GM18858 (cell line): Measurements from ENCODE around the gene LRIT1.

ENCODE experiments used
- ATAC-seq: cut with Tn5 transposase; IDR thresholded peaks from one replicate; pipeline ENCODE4 v1.9.1; 2021; ENCODE audit not compliant: unreplicated experiment

Gene LRIT1

DNA sequence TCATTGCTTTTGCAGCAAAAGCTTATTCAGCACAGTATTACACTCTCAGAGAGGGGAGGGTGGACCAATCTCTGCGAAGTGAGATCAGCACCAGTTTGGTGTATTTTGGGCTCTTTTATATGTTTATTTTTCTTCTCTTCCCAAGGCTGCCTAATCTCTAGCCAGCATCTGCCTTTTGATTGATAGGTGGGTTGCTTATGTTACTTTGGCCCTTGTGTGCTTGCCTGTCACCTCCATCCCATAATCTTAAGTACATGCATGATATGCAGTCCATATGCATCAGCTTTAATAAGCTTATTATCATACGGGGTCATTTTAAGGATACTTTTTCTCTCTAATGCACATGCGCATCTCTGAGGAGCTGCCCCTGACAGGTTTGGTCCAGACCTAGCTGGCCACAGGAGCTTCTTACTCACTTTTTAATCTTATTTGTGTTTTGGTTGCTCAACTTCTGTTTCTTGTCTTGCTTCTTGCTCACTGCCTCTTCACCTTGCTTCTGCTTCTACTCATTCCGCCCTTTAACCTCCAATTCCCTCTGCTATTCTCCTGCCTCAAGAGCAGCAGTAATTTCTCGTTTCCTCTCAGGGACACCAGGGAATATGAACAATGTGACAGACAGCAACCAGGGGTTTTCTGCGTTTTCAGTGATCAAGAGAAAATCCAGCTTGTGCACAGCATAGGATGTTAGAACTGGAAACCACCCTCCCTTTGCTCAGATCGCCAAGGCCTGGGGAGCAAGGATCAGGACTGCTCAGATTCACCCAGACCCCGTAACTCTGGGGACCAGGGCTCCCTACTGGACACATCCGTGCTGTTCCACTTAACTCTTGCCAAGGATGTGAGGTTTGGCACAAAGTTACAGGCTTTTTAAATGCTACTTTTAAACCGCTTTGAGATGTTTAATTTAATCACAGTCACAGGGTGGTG, 13.5 kb upstream of the LRIT1 start:
- no peak for ATAC-seq

DNA sequence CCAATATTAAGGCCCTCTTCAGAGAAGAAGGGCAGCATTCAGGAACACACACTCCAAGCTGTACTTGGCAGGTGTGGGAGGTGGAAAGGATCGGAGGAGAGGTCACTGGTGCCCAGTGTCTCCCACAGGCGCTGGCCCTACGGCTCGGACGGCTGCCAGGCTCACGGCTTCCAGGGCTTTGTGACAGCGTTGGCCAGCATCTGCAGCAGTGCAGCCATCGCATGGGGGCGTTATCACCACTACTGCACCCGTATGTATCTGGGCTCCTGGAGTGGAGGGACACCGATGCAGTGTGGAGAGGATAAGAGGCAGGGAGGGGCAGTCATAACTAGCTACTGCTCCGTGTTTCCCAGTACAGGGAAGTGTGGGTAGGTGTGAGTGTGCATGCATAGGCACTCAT, 7.4 kb upstream of the LRIT1 start:
- no peak for ATAC-seq

DNA sequence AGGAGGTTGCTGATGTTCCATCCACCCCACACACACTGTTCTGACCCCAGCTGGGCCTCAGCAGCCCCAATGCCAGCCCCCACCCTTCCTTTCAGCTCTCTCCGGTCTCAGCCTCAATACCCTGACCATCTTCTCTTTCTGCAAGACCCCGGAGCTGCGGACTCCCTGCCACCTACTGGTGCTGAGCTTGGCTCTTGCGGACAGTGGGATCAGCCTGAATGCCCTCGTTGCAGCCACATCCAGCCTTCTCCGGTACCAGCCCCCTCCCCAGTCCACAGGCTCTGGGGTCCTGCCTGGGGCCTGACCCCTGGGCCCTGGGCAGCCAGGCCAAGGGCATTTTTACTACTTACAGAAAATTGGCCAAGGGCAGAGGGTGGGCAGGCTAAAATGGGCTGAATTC, 6.2 kb upstream of the LRIT1 start:
- ATAC-seq = no peak

DNA sequence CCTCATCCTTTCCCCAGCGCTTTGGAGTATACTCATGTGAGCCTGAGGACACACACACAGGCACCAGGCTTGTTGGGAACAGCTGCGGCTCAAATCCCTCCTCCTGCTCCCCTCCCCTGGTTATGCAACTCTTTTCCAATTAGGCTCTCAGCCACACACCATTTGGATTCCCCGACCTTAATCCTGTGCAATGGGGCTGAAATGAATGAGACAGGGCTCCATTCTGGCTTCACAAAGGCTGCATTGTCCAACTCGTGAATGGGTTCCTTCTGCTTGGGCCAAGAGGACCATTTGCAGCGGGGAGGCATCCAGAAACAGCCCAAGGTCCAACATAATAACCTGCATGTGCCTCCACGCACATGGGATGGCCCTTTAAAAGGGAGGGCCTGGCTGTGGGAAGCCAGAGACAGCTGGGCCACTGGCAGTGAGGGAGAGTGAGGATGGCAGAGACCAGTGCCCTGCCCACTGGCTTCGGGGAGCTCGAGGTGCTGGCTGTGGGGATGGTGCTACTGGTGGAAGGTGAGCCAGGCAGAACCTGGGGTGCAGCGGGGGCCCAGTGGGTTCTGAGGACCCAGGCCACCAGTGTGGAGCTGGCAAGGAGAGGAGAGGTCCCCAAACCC, 3.4 kb upstream of the LRIT1 start, which contains the start of gene RGR:
RGR (plus strand) TSS at position 403 of the 620 bp plus-strand sequence; CDS start at position 441, 38 bp downstream.
- ATAC-seq = no peak

DNA sequence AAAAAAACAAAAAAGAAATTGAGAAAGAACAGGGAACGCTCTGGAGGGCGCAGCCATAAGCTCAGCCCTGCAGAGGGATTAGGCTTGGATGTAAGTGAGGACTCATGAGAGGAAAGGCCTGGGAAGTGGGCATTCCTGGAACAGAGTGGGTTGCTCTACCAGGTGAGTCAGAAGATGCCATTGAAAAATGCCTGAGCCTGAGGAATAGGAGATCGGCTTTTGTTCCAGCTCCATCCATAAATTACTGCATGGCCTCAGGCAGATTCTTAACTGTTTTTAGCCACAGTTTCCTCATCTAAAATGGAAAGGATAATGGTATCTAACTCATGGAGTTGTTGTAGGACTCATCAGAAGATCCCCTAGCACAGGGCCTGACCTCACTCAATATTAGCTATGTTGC, 2.4 kb upstream of the LRIT1 start:
- no peak for ATAC-seq

DNA sequence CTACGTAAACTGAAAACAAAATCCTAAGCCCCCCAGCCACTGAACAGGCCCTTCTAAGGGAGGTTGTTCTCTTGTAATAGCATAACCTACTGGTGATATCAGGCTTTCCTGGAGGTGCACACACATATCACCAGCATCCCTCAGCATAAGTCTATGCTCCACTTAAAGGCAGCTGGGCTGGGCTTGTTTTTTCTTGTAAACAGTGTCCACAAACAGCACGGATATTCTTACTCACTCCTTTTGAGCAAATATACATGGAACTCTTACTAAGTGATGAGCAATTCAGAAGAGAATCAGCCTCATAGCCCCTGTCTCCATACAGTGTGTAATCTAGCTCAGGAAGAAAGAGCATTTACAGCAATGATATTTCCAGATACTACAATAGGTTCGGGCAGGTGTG, 2.4 kb downstream of the LRIT1 start:
- no peak for ATAC-seq

DNA sequence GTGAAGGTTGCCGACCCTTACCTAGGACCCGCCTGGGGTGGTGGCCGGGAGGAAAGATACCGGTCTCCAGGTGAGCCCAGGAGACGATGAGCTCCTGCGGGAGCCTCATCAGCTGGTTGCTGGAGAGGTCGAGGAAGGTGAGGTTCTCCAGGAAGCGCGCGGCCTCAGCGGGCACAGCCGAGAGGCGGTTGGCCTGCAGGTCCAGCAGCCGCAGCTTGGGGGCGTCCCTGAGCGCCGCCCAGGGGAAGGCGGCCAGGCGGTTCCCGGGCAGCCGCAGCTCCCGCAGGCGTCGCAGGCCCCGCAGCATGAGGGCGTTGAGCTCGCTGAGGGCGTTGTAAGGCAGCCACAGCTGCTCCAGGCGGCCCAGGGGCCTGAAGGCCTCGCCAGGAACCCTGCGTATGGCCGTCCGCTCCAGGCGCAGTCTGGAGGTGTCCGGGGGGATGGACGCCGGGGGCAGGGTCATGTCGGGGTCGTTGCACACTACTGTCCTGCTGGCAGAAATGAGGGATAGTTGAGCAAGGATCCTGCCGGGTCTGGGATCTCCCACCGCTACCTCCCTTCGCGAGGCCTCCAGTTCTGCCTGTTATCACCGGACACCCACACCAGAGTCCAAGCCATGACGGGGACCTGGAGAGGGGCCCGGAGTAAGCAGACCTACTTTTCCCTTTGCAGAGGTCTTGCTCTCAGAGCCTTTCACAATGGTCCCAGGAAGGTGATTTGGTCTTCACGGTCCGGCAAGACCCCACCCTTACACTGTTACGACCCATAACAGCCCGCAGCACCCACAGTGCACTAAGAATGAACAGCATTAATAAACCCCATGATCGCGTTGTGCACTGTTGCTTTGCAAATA, 3.9 kb downstream of the LRIT1 start:
- ATAC-seq = no peak

DNA sequence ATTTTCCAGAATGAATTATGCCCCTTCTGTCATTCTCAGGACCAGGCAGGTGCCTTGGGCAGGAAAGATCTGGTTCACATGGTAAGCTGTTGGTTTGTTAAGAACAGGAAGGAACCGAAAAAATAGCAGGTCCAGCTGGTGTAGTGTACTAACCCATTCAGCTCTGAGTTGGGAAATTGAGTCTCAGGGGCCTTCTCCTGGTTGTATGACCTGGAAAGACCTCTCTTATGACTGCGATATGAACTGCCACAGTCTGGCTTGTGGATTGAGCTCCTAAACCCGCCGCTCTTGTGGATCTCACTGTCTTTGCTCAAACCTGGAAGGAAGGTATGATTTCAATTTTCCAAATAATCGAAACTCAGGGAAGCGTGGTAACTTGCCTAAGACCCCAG, 4.5 kb downstream of the LRIT1 start:
- no peak for ATAC-seq

DNA sequence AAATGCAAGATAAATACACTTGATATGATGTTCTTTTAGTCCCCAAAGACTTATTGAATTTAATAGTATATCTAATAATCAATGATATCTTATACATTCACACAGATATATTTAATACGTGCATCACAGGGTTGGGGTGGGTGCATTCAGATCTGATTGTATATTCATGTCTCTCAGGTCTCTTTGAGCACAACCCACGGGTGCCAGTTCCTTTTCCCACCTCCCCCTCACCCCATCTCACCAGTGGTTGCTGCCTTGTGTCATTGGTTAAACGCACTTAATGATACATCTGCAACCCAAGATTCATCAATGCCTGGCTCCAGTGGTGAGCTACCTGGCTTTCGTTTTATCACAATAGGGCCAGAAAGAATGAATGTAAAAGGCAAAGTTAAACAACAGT, 6.2 kb downstream of the LRIT1 start:
- ATAC-seq = no peak

DNA sequence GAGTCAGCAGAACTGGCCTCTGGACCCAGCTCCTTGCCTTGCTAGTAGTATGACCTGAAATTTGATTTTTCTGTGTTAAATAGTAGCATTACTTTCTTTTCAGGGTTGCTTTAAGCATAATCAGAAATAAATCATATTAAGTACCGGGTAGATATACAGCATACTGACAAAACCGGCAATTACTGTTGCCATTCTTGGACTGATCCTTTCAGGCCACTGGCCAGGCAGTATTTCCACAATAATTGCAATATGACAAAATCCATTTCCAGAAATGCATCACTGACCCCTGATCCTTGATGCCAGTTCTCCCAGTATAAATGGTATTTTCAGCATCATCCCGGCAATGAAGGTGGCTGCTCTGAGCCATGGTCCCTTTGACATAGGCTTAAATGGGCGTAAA, 6.9 kb downstream of the LRIT1 start:
- no peak for ATAC-seq

DNA sequence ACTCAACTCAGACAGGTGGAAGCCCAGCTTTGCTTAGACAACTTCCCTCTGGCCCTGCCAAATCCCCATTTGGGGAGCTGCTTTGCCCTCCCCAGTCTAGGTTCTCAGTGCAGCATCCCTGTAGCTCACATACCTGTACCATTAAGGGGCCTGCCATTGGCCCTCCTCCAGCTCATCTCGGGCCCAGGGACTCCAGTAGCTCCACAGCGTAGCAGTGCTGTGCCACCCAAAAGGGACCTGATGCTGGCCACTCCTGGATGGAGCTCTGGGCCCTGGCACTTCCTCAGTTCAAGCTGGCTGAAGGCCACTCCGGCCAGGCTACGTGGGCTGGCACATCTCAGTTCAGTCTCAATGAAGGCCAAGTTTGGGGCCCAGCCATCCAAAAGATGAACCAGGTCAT, 7.4 kb downstream of the LRIT1 start:
- no peak for ATAC-seq

DNA sequence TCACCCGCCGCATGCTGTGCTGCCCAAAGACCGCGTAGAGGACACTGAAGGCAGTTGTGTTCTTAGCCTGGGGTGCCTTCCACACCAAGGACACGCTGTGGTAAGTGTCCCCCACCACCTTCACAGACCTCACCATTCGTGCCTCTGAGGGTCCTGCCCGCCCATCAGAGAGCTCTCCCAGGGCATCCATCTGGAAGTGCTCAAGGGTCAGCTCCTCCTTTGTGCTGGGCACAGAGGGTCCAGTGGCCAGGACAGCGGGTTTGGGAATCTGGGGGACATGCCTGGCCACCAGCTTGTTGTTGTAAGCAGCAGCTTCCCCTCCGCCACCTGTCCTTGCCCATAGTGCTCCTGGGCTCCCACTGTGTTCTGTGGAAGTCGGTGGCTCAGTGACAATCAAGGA, 9.0 kb downstream of the LRIT1 start:
- ATAC-seq = no peak

DNA sequence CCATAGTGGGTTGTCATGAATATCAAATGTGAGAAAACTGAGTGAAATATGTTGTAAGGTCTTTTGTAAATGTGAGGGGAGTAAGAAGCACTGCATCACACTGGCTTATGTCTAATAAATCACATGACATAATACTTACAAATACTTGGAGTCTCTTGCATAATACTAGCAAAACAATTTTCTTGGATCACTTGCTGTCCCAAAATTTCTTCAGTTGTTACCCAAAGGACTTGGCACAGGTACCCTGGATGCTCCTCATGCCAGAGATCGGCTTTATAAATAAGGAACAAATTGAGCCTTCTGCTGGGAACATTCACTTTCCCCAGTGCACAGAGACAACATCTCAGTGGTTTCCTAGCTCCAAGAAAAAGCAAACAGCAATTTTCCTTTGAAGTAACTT, 11.0 kb downstream of the LRIT1 start:
- no peak for ATAC-seq

DNA sequence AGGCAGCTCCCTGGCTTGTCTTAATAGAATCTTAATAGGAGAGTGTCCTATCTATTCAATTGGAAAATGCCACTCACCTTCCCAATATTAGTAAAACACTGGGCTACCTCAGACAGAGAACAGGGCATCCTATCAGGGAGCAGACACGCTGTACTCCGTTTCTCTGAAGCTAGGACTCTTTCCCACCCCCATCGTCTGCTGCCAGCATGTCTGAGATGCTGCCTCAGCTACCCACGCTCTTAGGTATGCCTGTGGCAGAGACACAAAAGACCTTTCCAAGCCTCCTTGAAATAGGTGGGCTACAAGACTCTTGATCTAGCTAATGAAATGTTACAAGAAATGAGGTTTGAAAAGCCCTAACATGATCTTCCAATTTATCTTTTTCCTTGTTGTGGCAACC, 13.5 kb downstream of the LRIT1 start:
- no peak for ATAC-seq

DNA sequence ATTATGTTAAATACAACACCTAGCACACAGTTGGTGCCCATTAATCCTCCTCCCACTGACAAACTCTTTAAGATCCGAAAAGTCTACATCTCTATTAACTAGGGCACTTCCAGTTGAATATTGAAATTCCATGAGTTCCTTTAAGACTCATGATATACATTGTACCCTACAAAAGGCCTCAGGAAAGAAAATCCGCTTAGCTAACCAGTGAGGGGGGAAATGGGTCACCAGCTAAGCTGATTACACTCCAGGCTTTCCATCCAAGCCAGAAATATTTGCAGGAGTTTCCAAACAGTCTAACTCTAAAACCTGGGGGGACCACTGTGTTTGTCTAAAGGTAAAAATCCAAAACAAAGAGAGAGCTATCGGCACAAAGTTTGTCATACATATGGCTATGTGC, 14.7 kb downstream of the LRIT1 start:
- no peak for ATAC-seq

DNA sequence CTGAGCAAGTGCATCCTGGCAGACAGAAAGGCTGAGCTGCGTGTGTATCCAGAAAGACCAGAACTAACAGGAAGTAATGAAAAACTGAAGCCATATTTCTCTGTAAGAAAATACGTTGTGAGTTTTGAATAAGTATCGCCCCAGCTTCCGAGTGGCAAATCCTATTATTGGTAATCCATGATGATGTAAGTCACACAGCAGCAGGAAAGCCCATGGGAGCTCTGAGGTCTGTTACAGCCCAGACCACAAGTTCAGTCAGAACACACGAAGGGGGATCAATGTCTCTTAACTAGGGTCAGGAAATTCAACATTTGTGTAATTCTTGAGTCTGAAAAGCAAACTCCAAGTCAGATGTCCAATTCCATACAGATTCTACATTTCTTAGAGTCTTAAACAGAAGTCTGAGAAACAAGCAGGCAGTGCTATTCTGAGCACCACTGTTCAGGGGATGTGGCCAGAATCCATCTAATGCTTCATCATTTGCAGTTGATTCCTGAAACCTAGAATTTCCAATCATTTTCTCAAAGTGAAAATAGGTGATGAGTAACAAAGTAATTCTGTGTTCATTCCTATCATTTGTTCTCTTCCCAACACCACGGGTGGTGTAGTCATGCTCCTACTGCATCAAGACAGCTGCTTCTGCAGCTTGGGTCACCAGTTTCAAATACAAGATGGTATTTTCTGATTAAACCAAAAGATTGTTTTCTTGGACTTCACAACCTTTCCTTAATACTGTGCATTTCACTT, 15.7 kb downstream of the LRIT1 start, which contains the start of gene LRIT2:
LRIT2 (minus strand) TSS at position 118 of the 747 bp plus-strand sequence; CDS start at position 94, 24 bp downstream.
- ATAC-seq = no peak

DNA sequence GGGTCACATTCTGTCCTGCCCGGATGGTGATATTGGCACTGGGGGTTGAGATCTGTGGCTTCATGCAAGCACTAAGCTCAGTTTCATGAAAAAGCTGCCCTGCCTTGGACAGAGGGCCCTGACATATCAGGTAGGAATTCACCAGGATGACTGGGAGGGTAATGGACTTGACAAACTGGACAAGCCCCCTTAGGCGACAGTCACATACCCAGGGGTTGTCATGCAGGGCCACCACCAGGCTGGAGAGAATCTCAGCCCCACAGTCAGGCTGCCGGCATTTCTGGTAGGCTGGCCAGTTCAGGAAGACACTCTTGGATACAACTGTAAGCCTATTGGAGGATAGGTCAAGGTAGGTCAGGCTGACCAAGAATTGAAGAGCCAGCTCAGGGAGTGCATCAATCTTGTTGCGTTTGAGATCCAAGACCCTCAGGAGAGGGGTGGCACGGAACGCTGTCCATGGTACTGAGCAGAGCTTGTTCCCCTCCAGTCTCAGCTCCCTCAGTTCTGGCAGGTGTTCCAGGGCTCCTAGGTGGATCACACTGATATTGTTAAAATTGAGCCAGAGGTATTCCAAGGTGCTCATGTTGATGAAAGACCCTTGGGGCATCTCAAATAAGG, 16.8 kb downstream of the LRIT1 start:
- no peak for ATAC-seq

DNA sequence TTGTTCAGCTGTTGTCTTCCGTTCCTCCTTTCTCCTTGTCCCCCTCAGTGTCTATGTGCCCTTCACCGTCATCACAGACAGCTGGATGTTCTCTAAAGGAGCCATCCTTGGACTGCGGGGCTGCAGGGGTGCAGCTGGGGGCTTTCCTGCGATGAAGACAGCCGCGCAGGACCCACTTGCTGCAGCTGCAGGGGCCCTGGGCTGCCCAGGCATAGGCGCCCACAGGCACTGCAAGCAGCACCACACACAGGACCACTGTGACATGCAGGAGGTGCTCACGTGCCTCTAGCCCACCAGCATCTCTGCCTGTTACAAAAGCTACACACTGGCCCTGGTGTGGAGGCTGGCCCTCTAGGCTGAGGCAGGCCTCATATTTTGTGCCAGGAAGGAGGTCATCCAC, 19.4 kb downstream of the LRIT1 start:
- ATAC-seq = no peak

DNA sequence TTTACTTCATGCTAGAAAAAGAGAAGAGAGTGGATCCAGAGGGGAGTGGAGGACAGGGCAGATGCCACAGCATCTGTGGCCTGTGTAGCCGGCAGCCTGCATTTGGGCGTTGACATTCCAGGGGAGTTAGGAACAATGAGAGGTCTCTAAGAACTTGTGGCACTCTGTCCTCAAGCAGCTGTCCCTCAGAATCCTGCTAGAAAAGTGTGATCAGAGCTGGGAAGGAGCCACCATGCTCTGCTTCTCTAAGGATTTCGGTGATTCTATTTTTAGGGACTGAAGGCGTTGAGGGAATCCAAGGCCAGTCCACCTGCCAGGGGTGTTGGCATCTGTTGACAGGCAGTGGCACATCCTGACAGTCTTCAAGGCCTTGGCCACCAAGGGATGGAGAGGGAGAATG, 23.6 kb downstream of the LRIT1 start:
- no peak for ATAC-seq

DNA sequence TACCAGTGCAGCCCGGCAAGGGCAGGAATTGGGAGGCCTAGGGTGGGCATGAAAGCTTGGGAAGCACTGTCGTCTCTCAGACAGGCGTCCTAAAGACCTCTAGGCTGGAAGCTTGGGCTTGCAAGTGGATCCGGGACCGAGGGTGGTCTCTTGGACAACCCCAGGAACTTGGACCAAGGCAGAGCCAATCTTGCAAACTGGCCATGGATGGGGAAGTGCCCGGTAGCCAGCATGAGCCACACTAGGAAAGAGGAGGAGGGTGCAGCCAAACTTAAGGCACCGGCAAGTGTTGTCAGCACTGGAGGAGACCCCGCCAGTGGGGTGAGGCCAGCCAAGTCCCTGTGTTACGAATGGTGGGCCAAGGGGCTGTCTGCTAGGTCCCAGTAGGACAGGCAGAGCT, 24.5 kb downstream of the LRIT1 start:
- no peak for ATAC-seq
